HCT116 (cell line): ENCODE measurements around the gene PRRG4. TPM values are rescaled to one million over a fixed set of nuclear protein-coding genes. Genes with fewer than 3 reads are reported as not detected.
"Not testable (repeated sequence)": the region's sequence is repeated elsewhere in the genome, so short reads cannot be mapped to it uniquely, and the experiment has no call there.

Experiments
- ATAC-seq: fragments of 200-7000 bp; cut with Tn5 transposase; 2 replicates; pipeline ENCODE4 v1.9.1; 2020; ENCODE audit warnings: mild to moderate bottlenecking, moderate library complexity
- BruUV-seq: library from RNA; stranded (reverse); fragments of 400-500 nt; replicated peaks from 2 replicates; lab custom pipeline; 2021; lab: Mats Ljungman, UMichigan
- CTCF ChIA-PET: fragments of 300-600 bp; sonication (Branson Sonifier 250); formaldehyde crosslinking; loops from one replicate; lab custom pipeline; 2021; ENCODE audit warnings: antibody characterized with exemption; lab: Charles Lee
- POLR2A ChIA-PET: fragments of 300-600, 350-600 bp; sonication (Branson Sonifier 250); formaldehyde crosslinking; loops from one replicate; lab custom pipeline; 2021; ENCODE audit warnings: antibody characterized with exemption; lab: Charles Lee
- RAD21 ChIA-PET, 2 experiments: fragments of 300-600 bp; sonication (Branson Sonifier 250); formaldehyde crosslinking; loops; one replicate each; lab custom pipeline; 2023; ENCODE audit warnings: low total read pairs in 2 of 2; ENCODE audit not compliant: uncharacterized antibody in 2 of 2, unreplicated experiment in 2 of 2, low non-redundant PET in 1 of 2; lab: Charles Lee
- DNase-seq: peaks from one replicate; pipeline ENCODE4 v3.0.0-alpha.2; 2010; ENCODE audit warnings: low read depth, low spot score
- H2AFZ ChIP-seq: fragments of 200-600 bp; shearing (Covaris generic), sonication (generic); 2 replicates; pipeline ENCODE4 v1.6.1; 2017; ENCODE audit warnings: low read depth, mixed run types, mixed read lengths, antibody characterized with exemption, low read length; ENCODE audit not compliant: poor library complexity, severe bottlenecking
- H3K27ac ChIP-seq: 2 replicates; pipeline ENCODE4 v1.5.1; 2012; ENCODE audit warnings: low read depth, low read length
- H3K27me3 ChIP-seq: fragments of 200-600 bp; sonication (generic); 2 replicates; pipeline ENCODE4 v1.6.1; 2016; ENCODE audit warnings: mixed run types, low read length, mixed read lengths; ENCODE audit not compliant: insufficient read depth
- H3K36me3 ChIP-seq, 2 experiments: fragments of 200-500 bp in 1 of 2; fragments of 200-600 bp in 1 of 2; sonication (Bioruptor generic) in 1 of 2; sonication (generic) in 1 of 2; 2 replicates each; pipeline versions ENCODE4 v1.5.1 to v1.6.1; 2014 to 2016; ENCODE audit warnings: low read length in 2 of 2, inconsistent platforms in 1 of 2, mixed read lengths in 1 of 2, mixed run types in 1 of 2; ENCODE audit not compliant: insufficient read depth in 2 of 2, control insufficient read depth in 1 of 2
- H3K4me1 ChIP-seq, 2 experiments: fragments of 200-600 bp in 1 of 2; sonication (generic) in 1 of 2; 2 replicates each; pipeline versions ENCODE4 v1.5.1 to v1.6.1; 2012 to 2017; ENCODE audit warnings: low read length in 2 of 2, inconsistent platforms in 1 of 2, mild to moderate bottlenecking in 1 of 2, mixed read lengths in 1 of 2, mixed run types in 1 of 2, moderate library complexity in 1 of 2; ENCODE audit not compliant: insufficient read depth in 2 of 2, control insufficient read depth in 1 of 2
- H3K4me2 ChIP-seq: fragments of 200-600 bp; sonication (generic); 2 replicates; pipeline ENCODE4 v1.6.1; 2017; ENCODE audit warnings: mixed run types, low read length, mixed read lengths
- H3K4me3 ChIP-seq, 2 experiments: fragments of 200-600 bp in 1 of 2; sonication (generic) in 1 of 2; replicated peaks in 1 of 2; 2 replicates each; pipeline ENCODE4 v1.5.1; 2011 to 2016; ENCODE audit warnings: low read length in 2 of 2, control low read depth in 1 of 2, low read depth in 1 of 2, mild to moderate bottlenecking in 1 of 2, mixed read lengths in 1 of 2, mixed run types in 1 of 2
- H3K79me2 ChIP-seq: fragments of 200-600 bp; sonication (generic); 2 replicates; pipeline ENCODE4 v1.6.1; 2017; ENCODE audit warnings: mild to moderate bottlenecking, mixed run types, low read length, moderate library complexity, mixed read lengths; ENCODE audit not compliant: insufficient read depth
- H3K9ac ChIP-seq: fragments of 200-600 bp; sonication (generic); 2 replicates; pipeline ENCODE4 v1.6.1; 2016; ENCODE audit warnings: low read length, mixed read lengths
- H3K9me2 ChIP-seq: fragments of 200-600 bp; sonication (generic), shearing (Covaris generic); 2 replicates; pipeline ENCODE4 v1.6.1; 2017; ENCODE audit warnings: mixed run types, mild to moderate bottlenecking, moderate library complexity; ENCODE audit not compliant: insufficient read depth
- H3K9me3 ChIP-seq, 2 experiments: fragments of 200-500 bp in 1 of 2; fragments of 200-600 bp in 1 of 2; sonication (Bioruptor generic) in 1 of 2; sonication (generic) in 1 of 2; 2 replicates each; pipeline ENCODE4 v1.6.1; 2014 to 2017; ENCODE audit warnings: low read length in 2 of 2, mixed read lengths in 2 of 2, inconsistent platforms in 1 of 2, low read depth in 1 of 2, mild to moderate bottlenecking in 1 of 2, mixed run types in 1 of 2, moderate library complexity in 1 of 2; ENCODE audit not compliant: control insufficient read depth in 1 of 2, insufficient read depth in 1 of 2
- H4K20me1 ChIP-seq: fragments of 200-600 bp; sonication (generic), shearing (Covaris generic); 2 replicates; pipeline ENCODE4 v1.6.1; 2017; ENCODE audit warnings: mixed run types, mild to moderate bottlenecking, moderate library complexity; ENCODE audit not compliant: insufficient read depth
- CEBPB ChIP-seq: IDR thresholded peaks from 2 replicates; pipeline ENCODE4 v1.6.1; 2012; ENCODE audit warnings: low read depth
- JUND ChIP-seq: IDR thresholded peaks from 2 replicates; pipeline ENCODE4 v1.6.1; 2012
- SP1 ChIP-seq: IDR thresholded peaks from 2 replicates; pipeline ENCODE4 v1.6.1; 2012; ENCODE audit warnings: low read depth
- intact Hi-C: fragments of 100-400 bp; cut with micrococcal nuclease; formaldehyde crosslinking; loops from 2 replicates; pipeline ENCODE4 v1.10.0; 2022
- total RNA-seq: library from RNA; stranded (reverse); gene quantifications from one replicate; pipeline ENCODE4 v1.2.1, GENCODE V29; 2021; ENCODE audit not compliant: unreplicated experiment
- TF ChIP-seq, protein P1 (sequence below): IDR thresholded peaks from 2 replicates; pipeline ENCODE4 v1.6.1; 2012

PRRG4 gene
- total RNA-seq, 1 experiment from 2014 or later, result 5.4 TPM

DNA sequence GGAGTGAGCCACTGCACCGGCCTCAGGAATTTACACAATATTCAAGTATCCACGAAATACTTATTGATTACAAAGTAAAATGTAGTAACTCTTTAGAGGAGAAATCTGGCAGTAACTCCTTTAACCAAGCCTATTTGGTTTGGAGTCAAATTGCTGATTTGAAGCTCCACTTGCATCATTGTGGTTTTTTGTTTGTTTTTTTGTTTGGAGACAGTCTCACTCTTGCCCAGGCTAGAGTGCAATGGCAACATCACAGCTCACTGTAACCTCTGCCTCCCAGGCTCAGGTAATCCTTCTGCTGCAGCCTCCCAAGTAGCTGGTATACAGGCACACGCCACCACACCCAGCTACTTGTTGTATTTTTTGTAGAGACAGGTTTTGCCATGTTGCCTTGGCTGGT, 56.5 kb downstream of the PRRG4 start:
- Histone ChIP-seq H4K20me1 (no peaks in the 10 kb centered on the region), H3K27ac (no peak overlapping the region), H3K9me2 (no peaks in the 10 kb centered on the region), H3K9ac (no peak overlapping the region), H3K36me3 (no peaks in the 10 kb centered on the region), H3K4me2 (no peak overlapping the region), H3K27me3 (no peaks in the 10 kb centered on the region), H3K4me3 (no peak overlapping the region), H3K4me1 (peaks cover 0 to 3% of the 10 kb centered on the region in 2 experiments; a peak in 1 of 4 replicates), H3K9me3 (no peaks in the 10 kb centered on the region), H3K79me2 (no peaks in the 10 kb centered on the region), H2AFZ (no peak overlapping the region)
- ChIA-PET POLR2A (no interaction called here), RAD21 (no interaction called here), CTCF (interaction anchor here (1.5 kb wide), 1 partner anchor 8 kb away, joined by 4 read pairs; no protein-coding TSS in a partner anchor)
- no TSS peak for BruUV-seq
- TF ChIP-seq SP1, result no peak
- TF ChIP-seq, protein P1, sequence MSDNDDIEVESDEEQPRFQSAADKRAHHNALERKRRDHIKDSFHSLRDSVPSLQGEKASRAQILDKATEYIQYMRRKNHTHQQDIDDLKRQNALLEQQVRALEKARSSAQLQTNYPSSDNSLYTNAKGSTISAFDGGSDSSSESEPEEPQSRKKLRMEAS, result no peak
- no peak for TF ChIP-seq JUND
- TF ChIP-seq CEBPB, result no peak
- DNase-seq (no peak), ATAC-seq (no peak)
- intact Hi-C loops, result loop anchor here (10.0 kb wide), 1 partner anchor 809 kb away; no protein-coding TSS in a partner anchor

DNA sequence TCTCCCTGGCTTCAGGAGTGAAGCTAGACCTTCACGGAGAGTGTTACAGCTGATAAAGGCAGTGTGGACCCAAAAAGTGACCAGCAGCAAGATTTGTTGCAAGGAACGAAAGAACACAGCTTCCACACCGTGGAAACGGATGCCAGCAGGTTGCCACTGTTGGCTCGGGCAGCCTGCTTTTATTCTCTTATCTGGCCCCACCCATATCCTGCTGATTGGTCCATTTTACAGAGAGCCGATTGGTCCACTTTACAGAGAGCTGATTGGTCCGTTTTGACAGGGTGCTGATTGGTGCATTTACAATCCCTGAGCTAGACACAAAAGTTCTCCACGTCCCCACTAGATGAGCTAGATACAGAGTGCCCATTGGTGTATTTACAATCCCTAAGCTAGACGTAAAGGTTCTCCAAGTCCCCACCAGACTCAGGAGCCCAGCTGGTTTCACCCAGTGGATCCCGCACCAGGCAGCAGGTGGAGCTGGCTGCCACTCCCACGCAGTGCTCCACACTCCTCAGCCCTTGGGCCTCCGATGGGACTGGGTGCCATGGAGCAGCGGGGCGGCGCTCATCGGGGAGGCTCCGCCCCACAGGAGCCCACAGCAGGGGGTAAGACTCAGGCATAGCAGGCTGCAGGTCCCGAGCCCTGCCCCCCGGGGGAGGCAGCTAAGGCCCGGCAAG, 58.1 kb downstream of the PRRG4 start:
- RAD21 ChIA-PET, result not testable (repeated sequence)

DNA sequence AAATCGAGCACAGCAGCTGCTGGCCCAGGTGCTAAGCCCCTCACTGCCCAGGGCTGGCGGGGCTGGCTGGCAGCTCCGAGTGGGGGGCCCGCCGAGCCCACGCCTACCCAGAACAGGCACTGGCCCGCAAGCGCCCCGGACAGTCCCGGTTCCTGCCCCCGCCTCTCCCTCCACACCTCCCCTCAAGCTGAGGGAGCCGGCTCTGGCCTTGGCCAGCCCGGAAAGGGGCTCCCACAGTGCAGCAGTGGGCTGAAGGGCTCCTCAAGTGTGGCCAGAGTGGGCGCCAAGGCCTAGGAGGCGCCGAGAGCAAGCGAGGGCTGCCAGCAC, 58.6 kb downstream of the PRRG4 start:
- H3K4me2 ChIP-seq, POLR2A ChIA-PET, H3K27ac ChIP-seq, H3K4me3 ChIP-seq, CTCF ChIA-PET, H3K79me2 ChIP-seq, H2AFZ ChIP-seq, H3K9ac ChIP-seq, H4K20me1 ChIP-seq, H3K9me3 ChIP-seq, ATAC-seq, RAD21 ChIA-PET, DNase-seq, BruUV-seq, H3K27me3 ChIP-seq, H3K9me2 ChIP-seq, H3K36me3 ChIP-seq: not testable (repeated sequence)
- intact Hi-C loops, result loop anchor here (10.0 kb wide), 1 partner anchor 806 kb away; no protein-coding TSS in a partner anchor
- peaks cover 0 to 11% of the 10 kb centered on the region in 2 experiments; a peak in 2 of 4 replicates for H3K4me1 ChIP-seq

More for the DNA sequence above, 58.1 kb downstream of the PRRG4 start:
- H3K9ac ChIP-seq, H3K79me2 ChIP-seq, ATAC-seq, H3K4me3 ChIP-seq, H2AFZ ChIP-seq, BruUV-seq, POLR2A ChIA-PET, H4K20me1 ChIP-seq, H3K27ac ChIP-seq, H3K4me2 ChIP-seq, CTCF ChIA-PET, DNase-seq, H3K9me2 ChIP-seq, H3K27me3 ChIP-seq, H3K9me3 ChIP-seq, H3K36me3 ChIP-seq: not testable (repeated sequence)
- intact Hi-C loops, result loop anchor here (10.0 kb wide), 1 partner anchor 807 kb away; no protein-coding TSS in a partner anchor
- H3K4me1 ChIP-seq, result peaks cover 0 to 11% of the 10 kb centered on the region in 2 experiments; a peak in 2 of 4 replicates
